Subcutaneous adipose tissue (tissue), 4 donors: ENCODE results near the gene TMC5. TPM values are rescaled to one million over a fixed set of nuclear protein-coding genes. Genes with fewer than 3 reads are reported as not detected.

Experiments
- CTCF ChIP-seq: fragments of 450-650 bp; IDR thresholded peaks from one replicate; pipeline ENCODE4 v1.5.1; 2016; ENCODE audit warnings: low read depth, mild to moderate bottlenecking, control low read depth, antibody characterized with exemption, moderate library complexity
- total RNA-seq, 4 donors: library from RNA; depleted of rRNA; stranded (reverse); fragments of >200 nt; gene quantifications; one replicate each; pipeline ENCODE4 v1.1.0, GENCODE V29; 2016

TMC5 gene
- total RNA-seq, 4 donors from 2014 or later: 0.16 to 0.22 (median 0.17) TPM; not detected in 1

- no peak for TF ChIP-seq CTCF
Observed at GRCh38 chr16:19393226-19394111, 24.2 kb upstream of the TMC5 start.

- TF ChIP-seq CTCF: no peak
Observed at GRCh38 chr16:19396555-19397011, 21.1 kb upstream of the TMC5 start.

GRCh38 chr16:19400711-19401110 is 17.0 kb upstream of the TMC5 start:
- no peak for TF ChIP-seq CTCF

- no peak for TF ChIP-seq CTCF
Observed at GRCh38 chr16:19406891-19407491, 10.7 kb upstream of the TMC5 start.

- no peak for TF ChIP-seq CTCF
Observed at GRCh38 chr16:19410435-19411171, 7.1 kb upstream of the TMC5 start.

GRCh38 chr16:19411298-19411697 is 6.4 kb upstream of the TMC5 start:
- no peak for TF ChIP-seq CTCF

GRCh38 chr16:19415461-19415860 is 2.2 kb upstream of the TMC5 start:
- TF ChIP-seq CTCF: no peak
